Endothelial cell of umbilical vein (primary cell): Measurements from ENCODE around the gene HYAL2. TPM values are rescaled to one million over a fixed set of nuclear protein-coding genes. Genes with fewer than 3 reads are reported as not detected.

ENCODE experiments used
- BruUV-seq: library from RNA; stranded (reverse); fragments of 400-500 nt; replicated peaks from 2 replicates; lab custom pipeline; 2021; lab: Mats Ljungman, UMichigan
- CTCF ChIA-PET: fragments of 300-600, 350-600 bp; sonication (Branson Sonifier 250); formaldehyde crosslinking; loops from one replicate; lab custom pipeline; 2021; ENCODE audit warnings: antibody characterized with exemption, inconsistent platforms; lab: Charles Lee
- POLR2A ChIA-PET: fragments of 300-600, 350-600 bp; sonication (Branson Sonifier 250); formaldehyde crosslinking; loops from one replicate; lab custom pipeline; 2021; ENCODE audit warnings: antibody characterized with exemption, inconsistent platforms; lab: Charles Lee
- DNase-seq: peaks from one replicate; pipeline ENCODE4 v3.0.0-alpha.2; 2011; ENCODE audit warnings: low read depth, low spot score
- FAIRE-seq: peaks from 2 replicates; lab custom pipeline; 2011; peaks lifted over from hg19 to GRCh38; lab: Jason Lieb, UNC
- H2AFZ ChIP-seq: 2 replicates; pipeline ENCODE4 v1.6.0; 2012; ENCODE audit warnings: low read depth, low read length, control low read depth, inconsistent platforms
- H3K27ac ChIP-seq: 2 replicates; pipeline ENCODE4 v1.5.1; 2011; ENCODE audit warnings: low read depth, mild to moderate bottlenecking, control low read depth, low read length, moderate library complexity; ENCODE audit not compliant: insufficient read depth
- H3K27me3 ChIP-seq, 2 experiments: 2 replicates each; pipeline versions ENCODE4 v1.6.0 to v1.6.1; 2011; ENCODE audit warnings: low read length in 2 of 2, mixed read lengths in 1 of 2; ENCODE audit not compliant: control insufficient read depth in 2 of 2, insufficient read depth in 2 of 2
- H3K36me3 ChIP-seq, 2 experiments: 2 replicates in 1 of 2; 3 replicates in 1 of 2; pipeline ENCODE4 v1.5.1; 2011; ENCODE audit warnings: low read length in 2 of 2, mild to moderate bottlenecking in 1 of 2, moderate library complexity in 1 of 2; ENCODE audit not compliant: control insufficient read depth in 2 of 2, insufficient read depth in 2 of 2; ENCODE audit errors: extremely low read depth in 1 of 2
- H3K4me1 ChIP-seq: 3 replicates; pipeline ENCODE4 v1.5.1; 2011; ENCODE audit warnings: mild to moderate bottlenecking, low read length; ENCODE audit not compliant: control insufficient read depth, insufficient read depth; ENCODE audit errors: extremely low read depth
- H3K4me2 ChIP-seq: 2 replicates; pipeline ENCODE4 v1.6.1; 2011; ENCODE audit warnings: low read length, control low read depth, mixed read lengths; ENCODE audit not compliant: insufficient read depth
- H3K4me3 ChIP-seq, 3 experiments: fragments of 200-600 bp in 1 of 3; sonication (generic), shearing (Covaris generic) in 1 of 3; replicated peaks in 1 of 3; 2 replicates each; pipeline ENCODE4 v1.5.1; 2011 to 2016; ENCODE audit warnings: control low read depth in 3 of 3, low read length in 3 of 3, mild to moderate bottlenecking in 2 of 3, inconsistent platforms in 1 of 3, low read depth in 1 of 3, moderate library complexity in 1 of 3; ENCODE audit not compliant: insufficient read depth in 1 of 3
- H3K79me2 ChIP-seq: 2 replicates; pipeline ENCODE4 v1.6.0; 2012; ENCODE audit warnings: low read length, inconsistent platforms; ENCODE audit not compliant: control insufficient read depth, insufficient read depth
- H3K9ac ChIP-seq: replicated peaks from 2 replicates; pipeline ENCODE3; 2011; ENCODE audit warnings: low read length, control low read depth; ENCODE audit not compliant: insufficient read depth; ENCODE audit errors: extremely low read depth
- H3K9me1 ChIP-seq: replicated peaks from 3 replicates; pipeline ENCODE4 v1.6.0; 2011; ENCODE audit warnings: mild to moderate bottlenecking, low read length; ENCODE audit not compliant: control insufficient read depth, insufficient read depth; ENCODE audit errors: extremely low read depth
- H3K9me3 ChIP-seq: replicated peaks from 2 replicates; pipeline ENCODE4 v1.5.1; 2012; ENCODE audit warnings: low read length, inconsistent platforms; ENCODE audit not compliant: control insufficient read depth, insufficient read depth
- H4K20me1 ChIP-seq: replicated peaks from 2 replicates; pipeline ENCODE3; 2011; ENCODE audit warnings: mild to moderate bottlenecking, low read length; ENCODE audit not compliant: control insufficient read depth, insufficient read depth; ENCODE audit errors: extremely low read depth
- EZH2 ChIP-seq: IDR thresholded peaks from 2 replicates; pipeline ENCODE4 v1.6.1; 2012; ENCODE audit warnings: borderline replicate concordance, low read depth, mild to moderate bottlenecking, moderate library complexity, low read length, inconsistent platforms; ENCODE audit not compliant: severe bottlenecking
- FOS ChIP-seq: IDR thresholded peaks from 2 replicates; pipeline ENCODE4 v1.6.1; 2011; ENCODE audit warnings: mild to moderate bottlenecking, low read length, moderate library complexity, borderline replicate concordance; ENCODE audit not compliant: insufficient read depth
- GATA2 ChIP-seq: IDR thresholded peaks from 2 replicates; pipeline ENCODE4 v1.7.0; 2011; ENCODE audit warnings: low read depth, mild to moderate bottlenecking, moderate library complexity, mixed read lengths, low read length; ENCODE audit not compliant: insufficient read length, insufficient read depth
- JUN ChIP-seq: IDR thresholded peaks from 2 replicates; pipeline ENCODE4 v1.6.1; 2011; ENCODE audit warnings: borderline replicate concordance, low read depth; ENCODE audit not compliant: insufficient read length, insufficient read depth
- MYC ChIP-seq: IDR thresholded peaks from one replicate; pipeline ENCODE4 v1.6.1; 2011; ENCODE audit warnings: mild to moderate bottlenecking, low read depth, low read length
- POLR2A ChIP-seq: IDR thresholded peaks from 2 replicates; pipeline ENCODE4 v1.6.1; 2012; ENCODE audit warnings: low read depth, mild to moderate bottlenecking, control low read depth, low read length
- POLR2AphosphoS5 ChIP-seq: IDR thresholded peaks from 2 replicates; pipeline ENCODE4 v1.6.1; 2012; ENCODE audit warnings: low read depth, mild to moderate bottlenecking, control low read depth, low read length, moderate library complexity; ENCODE audit not compliant: insufficient read depth
- dilution Hi-C: fragments of 300-500 bp; cut with MboI; formaldehyde crosslinking; loops from one replicate; pipeline ENCODE4 v1.15.0; 2019; ENCODE audit warnings: low sequenced_read_pairs; ENCODE audit not compliant: extremely low pct_ligation_motif_present
- intact Hi-C: fragments of 100-400 bp; cut with micrococcal nuclease; formaldehyde crosslinking; loops from one replicate; pipeline ENCODE4 v1.10.0; 2022
- polyA plus RNA-seq, 4 experiments: library from polyadenylated mRNA; depleted of rRNA in 3 of 4; stranded (reverse) in 3 of 4; unstranded in 1 of 4; fragments of >200 nt; gene quantifications; 2 replicates each; pipeline versions ENCODE4 v1.2.1 to v1.2.3, GENCODE V29; 2011 to 2012; ENCODE audit warnings: missing spikeins in 1 of 4
- total RNA-seq: library from RNA; stranded (reverse); gene quantifications from 2 replicates; pipeline ENCODE4 v1.2.3, GENCODE V29; 2021
- TF ChIP-seq, protein P1 (sequence below): IDR thresholded peaks from 2 replicates; pipeline ENCODE4 v1.6.1; 2011; ENCODE audit not compliant: insufficient read depth, insufficient read length
- TF ChIP-seq, protein P2 (sequence below), 2 donors: IDR thresholded peaks; 1 replicate in 1 of 2; 2 replicates in 1 of 2; pipeline ENCODE4 v1.5.1; 2011; ENCODE audit warnings: low read length in 2 of 2, mild to moderate bottlenecking in 2 of 2, moderate library complexity in 2 of 2, control low read depth in 1 of 2, inconsistent platforms in 1 of 2, low read depth in 1 of 2; ENCODE audit not compliant: insufficient read depth in 1 of 2; ENCODE audit errors: extremely low read depth in 1 of 2

Gene HYAL2
- total and polyA plus RNA-seq, 2 donors (not counting 3 experiments of a cell fraction or from before 2014, with no cell fraction given), result 266 to 970 TPM

DNA sequence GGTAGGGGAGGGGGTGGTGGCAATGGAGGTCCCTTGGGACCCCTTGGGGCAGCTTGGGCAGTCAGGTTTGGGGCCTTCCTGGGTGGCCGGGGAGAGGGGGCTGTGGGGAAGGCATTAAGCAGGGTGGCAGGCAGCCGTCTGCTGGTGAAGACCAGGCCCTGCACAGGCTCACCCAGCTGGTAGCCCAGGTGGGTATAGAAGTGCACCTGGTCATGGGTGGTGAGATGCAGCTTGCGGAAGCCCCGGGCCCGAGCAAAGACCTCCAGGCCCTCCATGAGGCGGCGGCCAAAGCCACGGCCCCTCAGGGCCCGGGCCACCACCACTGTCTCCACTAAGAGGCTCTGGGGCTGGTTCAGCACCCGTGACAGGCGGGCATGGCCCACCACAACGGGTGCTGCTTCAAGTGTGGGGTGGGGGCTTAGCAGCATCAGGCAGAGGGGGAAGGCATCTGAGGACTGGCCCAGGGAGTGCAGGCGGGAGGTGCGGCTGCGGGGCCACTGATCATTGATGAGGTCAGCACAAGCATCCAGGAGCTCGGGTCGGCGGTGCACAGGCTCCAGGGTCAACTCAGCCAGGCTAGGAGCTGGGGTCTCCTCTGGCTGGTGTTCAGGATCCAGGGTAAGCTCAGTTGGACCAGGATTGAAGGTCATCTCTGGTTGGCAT, 25.7 kb downstream of the HYAL2 start:
- no peak for DNase-seq
- H3K79me2 ChIP-seq, result peaks cover 3% of the 10 kb centered on the region
- no peaks in the 10 kb centered on the region for H3K27me3 ChIP-seq
- no peaks in the 10 kb centered on the region for H3K9me3 ChIP-seq
- BruUV-seq, result no TSS peak
- dilution Hi-C loops (no loop called here), intact Hi-C loops (no loop called here)
- H3K27ac ChIP-seq, result no peak overlapping the region
- H3K4me1 ChIP-seq, result peaks cover 25% of the 10 kb centered on the region
- TF ChIP-seq POLR2A (no peak), POLR2AphosphoS5 (no peak), GATA2 (no peak), FOS (no peak), JUN (no peak), MYC (no peak), EZH2 (no peak)
- TF ChIP-seq, protein P1, sequence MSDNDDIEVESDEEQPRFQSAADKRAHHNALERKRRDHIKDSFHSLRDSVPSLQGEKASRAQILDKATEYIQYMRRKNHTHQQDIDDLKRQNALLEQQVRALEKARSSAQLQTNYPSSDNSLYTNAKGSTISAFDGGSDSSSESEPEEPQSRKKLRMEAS, result no peak
- TF ChIP-seq, protein P2, sequence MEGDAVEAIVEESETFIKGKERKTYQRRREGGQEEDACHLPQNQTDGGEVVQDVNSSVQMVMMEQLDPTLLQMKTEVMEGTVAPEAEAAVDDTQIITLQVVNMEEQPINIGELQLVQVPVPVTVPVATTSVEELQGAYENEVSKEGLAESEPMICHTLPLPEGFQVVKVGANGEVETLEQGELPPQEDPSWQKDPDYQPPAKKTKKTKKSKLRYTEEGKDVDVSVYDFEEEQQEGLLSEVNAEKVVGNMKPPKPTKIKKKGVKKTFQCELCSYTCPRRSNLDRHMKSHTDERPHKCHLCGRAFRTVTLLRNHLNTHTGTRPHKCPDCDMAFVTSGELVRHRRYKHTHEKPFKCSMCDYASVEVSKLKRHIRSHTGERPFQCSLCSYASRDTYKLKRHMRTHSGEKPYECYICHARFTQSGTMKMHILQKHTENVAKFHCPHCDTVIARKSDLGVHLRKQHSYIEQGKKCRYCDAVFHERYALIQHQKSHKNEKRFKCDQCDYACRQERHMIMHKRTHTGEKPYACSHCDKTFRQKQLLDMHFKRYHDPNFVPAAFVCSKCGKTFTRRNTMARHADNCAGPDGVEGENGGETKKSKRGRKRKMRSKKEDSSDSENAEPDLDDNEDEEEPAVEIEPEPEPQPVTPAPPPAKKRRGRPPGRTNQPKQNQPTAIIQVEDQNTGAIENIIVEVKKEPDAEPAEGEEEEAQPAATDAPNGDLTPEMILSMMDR (IDR thresholded peaks at IDR 0.05; ENCODE audit: extremely low read depth in 1 of 2, insufficient read depth in 1 of 2, low read depth in 1 of 2, low read length in 2 of 2), result no peak
- no peak overlapping the region for H2AFZ ChIP-seq
- no peak for FAIRE-seq
- CTCF ChIA-PET, result no interaction called here
- H3K9me1 ChIP-seq, result no peaks in the 10 kb centered on the region
- no peaks in the 10 kb centered on the region for H3K36me3 ChIP-seq
- H3K4me3 ChIP-seq, result no peak overlapping the region
- POLR2A ChIA-PET, result no interaction called here
- H3K4me2 ChIP-seq, result no peak overlapping the region
- no peaks in the 10 kb centered on the region for H4K20me1 ChIP-seq
- H3K9ac ChIP-seq, result no peak overlapping the region
